Prostate gland (tissue), 2 donors: ENCODE data around the gene CHCHD10.

Experiments
- CTCF ChIP-seq, 4 experiments: fragments of 200-600 bp in 2 of 4; fragments of 450-650 bp in 2 of 4; sonication (generic) in 2 of 4; IDR thresholded peaks; 1 replicate in 3 of 4; 2 replicates in 1 of 4; pipeline ENCODE4 v1.5.1; 2016 to 2019; ENCODE audit warnings: antibody characterized with exemption in 4 of 4, mild to moderate bottlenecking in 2 of 4, moderate library complexity in 2 of 4
- POLR2A ChIP-seq: fragments of 450-650 bp; IDR thresholded peaks from one replicate; pipeline ENCODE4 v1.6.1; 2016; ENCODE audit warnings: antibody characterized with exemption, mild to moderate bottlenecking

- TF ChIP-seq CTCF (IDR thresholded peaks at IDR 0.05) (no peak), POLR2A (no peak)
These were observed 19.8 kb upstream of the CHCHD10 start for GRCh38 chr22:23787600-23787896.
